Fibroblast of mammary gland (primary cell): ENCODE measurements around the gene KRTCAP2.

ENCODE experiments used
- DNase-seq: peaks from one replicate; pipeline ENCODE4 v3.0.0-alpha.2; 2010; ENCODE audit warnings: low read depth
- H3K4me3 ChIP-seq: 2 replicates; pipeline ENCODE4 v1.5.1; 2011; ENCODE audit warnings: low read depth, mild to moderate bottlenecking, low read length, moderate library complexity; ENCODE audit not compliant: control insufficient read depth
- CTCF ChIP-seq: conservative IDR thresholded peaks from 2 replicates; pipeline ENCODE4 v1.5.1; 2011; ENCODE audit warnings: low read depth, low read length, inconsistent platforms; ENCODE audit not compliant: control insufficient read depth, insufficient read depth

KRTCAP2 gene

GRCh38 chr1:155131856-155132255 is 41.2 kb downstream of the KRTCAP2 start:
- TF ChIP-seq CTCF = no peak
- H3K4me3 ChIP-seq = no peak overlapping the region
- DNase-seq = no peak

DNA sequence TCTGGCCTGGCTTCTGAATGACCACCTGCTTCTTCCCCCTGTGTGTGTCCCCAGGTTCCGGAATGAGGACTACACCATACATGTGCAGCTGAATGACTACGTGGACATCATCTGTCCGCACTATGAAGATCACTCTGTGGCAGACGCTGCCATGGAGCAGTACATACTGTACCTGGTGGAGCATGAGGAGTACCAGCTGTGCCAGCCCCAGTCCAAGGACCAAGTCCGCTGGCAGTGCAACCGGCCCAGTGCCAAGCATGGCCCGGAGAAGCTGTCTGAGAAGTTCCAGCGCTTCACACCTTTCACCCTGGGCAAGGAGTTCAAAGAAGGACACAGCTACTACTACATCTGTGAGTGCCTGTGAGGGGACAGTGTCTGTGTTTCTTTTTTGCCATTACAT is 41.8 kb downstream of the KRTCAP2 start:
- DNase-seq = no peak
- no peak for TF ChIP-seq CTCF
- no peak overlapping the region for H3K4me3 ChIP-seq

- no peak for DNase-seq
- TF ChIP-seq CTCF = no peak
- no peak overlapping the region for H3K4me3 ChIP-seq
These were observed 42.7 kb downstream of the KRTCAP2 start for GRCh38 chr1:155130272-155131006.

DNA sequence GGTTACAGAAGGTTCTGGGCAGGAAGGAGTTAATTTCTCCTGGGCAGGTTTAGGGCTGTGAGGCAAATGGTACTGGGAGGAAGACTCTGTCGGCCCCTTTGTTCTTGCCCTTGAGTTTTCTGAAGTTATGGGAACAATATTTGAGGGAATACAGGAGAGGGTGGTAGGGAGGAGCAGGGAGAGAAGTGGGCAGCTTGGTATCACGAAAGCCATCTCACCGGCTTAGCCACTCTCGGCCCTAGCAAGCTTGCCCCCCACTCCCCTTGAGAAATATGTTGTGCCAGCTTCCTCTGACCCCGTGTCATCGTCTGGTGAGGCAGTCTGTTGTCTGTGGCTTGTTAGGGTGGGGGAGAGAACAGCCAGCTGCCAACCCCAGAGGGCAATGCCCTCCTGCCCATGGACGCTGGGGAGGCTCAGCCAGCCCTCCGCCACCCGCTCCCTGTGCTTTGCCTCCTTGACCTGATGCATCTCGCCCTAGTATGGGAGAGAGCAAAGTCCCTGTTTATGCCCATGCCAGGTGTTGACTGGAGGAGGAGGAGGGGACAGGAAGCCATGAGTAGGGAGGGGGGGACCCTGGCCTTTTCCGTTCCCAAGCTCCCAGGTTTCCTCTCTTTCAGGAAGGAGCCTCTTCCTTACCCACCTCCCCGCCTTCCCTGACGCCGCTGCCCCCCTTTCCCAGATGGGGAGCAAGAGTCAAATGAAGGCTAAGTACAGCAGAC is 44.2 kb downstream of the KRTCAP2 start:
- H3K4me3 ChIP-seq = no peak overlapping the region
- no peak for DNase-seq
- no peak for TF ChIP-seq CTCF

DNA sequence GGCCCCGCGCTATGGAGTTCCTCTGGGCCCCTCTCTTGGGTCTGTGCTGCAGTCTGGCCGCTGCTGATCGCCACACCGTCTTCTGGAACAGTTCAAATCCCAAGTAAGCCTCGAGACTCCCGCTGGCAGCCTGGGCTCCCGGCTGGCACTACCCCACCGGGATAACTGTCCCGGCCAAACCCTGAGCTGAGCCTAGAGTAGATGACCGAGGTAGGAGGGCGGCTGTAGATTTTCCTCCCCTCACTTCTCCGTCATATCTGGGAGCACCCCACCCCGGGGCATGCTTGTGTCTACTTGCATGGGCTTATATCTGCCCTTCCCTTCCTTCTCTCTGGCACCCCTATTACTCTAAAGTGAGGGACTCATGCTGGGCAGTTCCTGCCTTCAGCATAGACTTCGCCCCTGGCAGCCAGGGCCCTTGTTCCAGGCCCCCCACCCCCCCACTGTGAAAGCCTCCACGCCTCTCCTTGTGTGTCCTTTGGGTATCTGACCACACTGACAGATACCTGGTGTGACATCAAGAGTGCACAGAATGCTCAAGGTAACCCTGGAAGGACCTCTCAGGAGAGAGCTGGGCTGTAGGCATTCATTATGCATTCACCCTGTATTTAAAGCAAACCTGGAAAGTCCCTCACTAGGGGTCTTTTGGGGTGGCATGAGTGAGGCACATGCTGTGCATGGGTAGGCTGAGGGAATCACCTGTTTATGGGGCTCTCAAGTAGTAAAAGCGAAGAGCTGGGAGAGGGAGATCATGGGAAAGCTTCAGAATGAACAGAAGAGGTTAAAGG is 44.9 kb downstream of the KRTCAP2 start:
- TF ChIP-seq CTCF = no peak
- no peak for DNase-seq
- H3K4me3 ChIP-seq = peak overlapping the region; percentile 36

- peak; percentile 70 for DNase-seq
- no peak for TF ChIP-seq CTCF
- peak within 1 kb of the TSS; percentile 43 for H3K4me3 ChIP-seq
These were observed 45.8 kb downstream of the KRTCAP2 start, which contains the start of gene EFNA1 for GRCh38 chr1:155127105-155127966. Gene EFNA1, plus strand, starts transcription at chr1:155127876. Its CDS starts 102 bp downstream, at chr1:155127978.
